ENCODE data around the gene PIAS1.

DNA sequence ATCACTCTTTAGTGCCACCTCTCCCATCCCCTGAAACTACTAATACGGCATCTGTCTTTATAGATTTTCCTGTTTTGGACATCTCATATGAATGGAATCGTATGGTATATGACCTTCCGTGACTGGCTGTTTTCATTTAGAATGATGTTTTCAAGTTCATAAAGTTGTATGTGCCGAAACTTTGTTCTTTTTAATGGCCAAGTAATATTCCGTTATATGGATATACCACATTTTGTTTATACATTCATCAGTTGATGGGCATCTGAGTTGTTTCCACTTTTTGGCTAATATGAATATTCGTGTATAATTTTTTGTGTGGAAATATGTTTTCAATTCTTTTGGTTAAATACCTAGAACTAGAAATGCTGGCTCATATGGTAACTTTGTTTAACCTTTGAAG, 49.5 kb downstream of the PIAS1 start:
- no peak for TF ChIP-seq POLR2A (IDR thresholded peaks at IDR 0.05; ENCODE audit: low read depth)
- TF ChIP-seq CTCF (IDR thresholded peaks at IDR 0.05): no peak
- TF ChIP-seq EP300 (IDR thresholded peaks at IDR 0.05): no peak
- no peak for TF ChIP-seq POLR2AphosphoS5 (IDR thresholded peaks at IDR 0.05)
